HTERT RPE-1 (cell line): Measurements from ENCODE around the gene HACD2.

Experiments used
- in situ Hi-C: fragments of 300-500 bp; cut with MboI; formaldehyde crosslinking; loops from 4 replicates; pipeline ENCODE4 v1.14.3; 2020; ENCODE audit warnings: low sequenced_read_pairs

The HACD2 gene

DNA sequence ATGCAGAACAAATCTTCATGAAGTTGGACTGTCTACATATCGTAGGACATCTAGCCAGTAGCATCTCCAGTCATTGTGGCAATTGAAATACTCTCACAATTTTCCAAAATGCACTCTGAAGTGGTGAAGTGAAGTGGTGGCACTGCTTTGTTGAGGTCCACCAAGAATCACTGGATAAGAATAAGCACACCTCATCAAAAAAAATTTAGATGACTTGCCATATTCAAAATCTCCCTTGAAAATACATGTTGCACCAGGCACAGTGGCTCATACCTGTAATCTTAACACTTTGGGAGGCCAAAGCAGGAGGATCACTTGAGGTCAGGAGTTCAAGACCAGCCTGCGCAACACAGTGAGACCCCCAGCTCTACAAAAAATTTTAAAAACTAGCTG, 12.9 kb downstream of the HACD2 start:
- in situ Hi-C loops: no loop called here

DNA sequence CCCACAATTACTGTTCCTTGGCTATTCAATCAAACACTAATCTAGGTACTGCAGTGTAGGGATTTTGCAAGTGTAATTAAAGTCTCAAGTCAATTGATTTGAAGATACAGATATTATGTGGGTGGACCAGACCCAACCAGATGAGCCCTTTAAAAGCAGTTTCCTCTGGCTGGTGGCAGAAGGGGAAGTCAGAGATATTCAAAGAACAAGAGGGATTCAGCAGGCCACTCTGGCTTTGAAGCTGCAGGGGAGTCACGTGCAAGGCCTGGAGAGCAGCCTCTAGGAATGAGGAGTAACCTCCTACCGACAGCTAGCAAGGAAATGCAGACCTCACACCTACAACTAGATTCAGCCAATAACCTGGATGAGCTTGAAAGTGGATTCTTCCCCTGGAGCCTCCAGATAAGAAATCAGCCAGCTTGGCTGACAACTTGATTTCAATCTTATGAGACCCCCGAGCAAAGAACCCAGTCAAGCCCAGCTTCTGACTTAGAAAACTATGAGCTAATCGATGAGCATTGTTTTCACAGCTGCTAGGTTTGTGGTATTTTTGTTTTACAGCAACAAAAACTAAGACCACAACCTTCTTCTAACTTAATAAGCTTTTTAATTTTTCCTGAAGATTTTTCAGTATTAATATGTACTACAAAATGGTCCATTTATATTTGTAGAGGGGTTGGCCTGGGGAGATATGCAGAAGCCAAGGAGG, 13.4 kb downstream of the HACD2 start:
- in situ Hi-C loops: no loop called here

DNA sequence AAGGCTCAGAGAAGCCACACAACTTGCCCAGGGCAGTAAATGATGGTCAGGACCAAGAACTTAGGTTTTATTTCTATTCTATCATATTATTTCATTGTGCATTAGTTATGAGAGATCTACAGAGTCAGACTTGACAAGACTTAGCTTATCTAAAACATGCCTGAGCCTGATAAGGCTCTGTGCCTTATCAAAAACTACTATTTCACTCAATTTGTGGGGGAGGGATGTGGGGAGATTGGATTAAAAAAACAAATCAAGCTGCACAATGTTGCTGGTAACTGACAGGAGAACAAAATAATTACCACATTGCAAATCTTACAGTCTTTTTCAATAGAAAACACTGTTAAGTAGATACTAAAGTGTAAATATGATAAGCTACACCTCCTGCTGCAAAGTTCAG, 16.0 kb downstream of the HACD2 start:
- in situ Hi-C loops: no loop called here

DNA sequence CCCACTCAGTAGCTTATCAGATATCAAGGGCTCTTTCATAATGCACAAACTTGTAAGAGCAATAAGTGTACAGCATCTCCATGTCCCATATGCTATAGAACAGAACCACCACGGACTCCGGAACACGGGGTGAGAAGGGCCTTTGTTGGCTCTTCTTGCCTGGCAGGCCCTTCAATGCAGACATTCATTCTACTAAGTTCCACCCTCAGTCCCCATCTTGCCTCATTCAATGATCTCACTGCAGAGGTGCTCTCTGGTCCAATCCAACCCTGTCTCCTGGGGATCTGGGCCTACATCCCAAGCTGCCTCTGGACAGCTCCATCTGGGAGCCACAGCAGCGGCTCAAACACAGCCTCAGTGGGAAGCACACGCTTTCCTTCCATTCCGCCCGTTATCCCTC, 16.8 kb downstream of the HACD2 start:
- in situ Hi-C loops: no loop called here

DNA sequence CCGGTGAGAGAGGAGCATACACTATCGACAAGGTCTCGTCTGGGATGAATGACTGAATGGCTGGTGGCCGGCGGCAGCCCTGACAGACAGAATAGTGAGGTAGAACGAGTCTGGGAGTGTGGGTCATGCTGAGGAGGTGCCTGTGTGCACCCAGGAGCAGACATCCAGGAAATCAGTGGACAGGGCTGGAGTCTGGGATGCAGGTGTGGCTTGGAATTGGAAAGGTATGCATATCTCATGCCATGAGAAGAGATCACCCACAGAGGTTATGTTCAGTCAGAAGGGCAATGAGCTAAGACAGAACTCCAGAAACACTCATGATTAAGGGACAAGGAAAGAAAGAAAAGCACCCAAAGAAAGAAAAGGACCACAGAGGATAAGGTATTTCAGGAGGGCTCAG, 20.8 kb downstream of the HACD2 start:
- in situ Hi-C loops: no loop called here

DNA sequence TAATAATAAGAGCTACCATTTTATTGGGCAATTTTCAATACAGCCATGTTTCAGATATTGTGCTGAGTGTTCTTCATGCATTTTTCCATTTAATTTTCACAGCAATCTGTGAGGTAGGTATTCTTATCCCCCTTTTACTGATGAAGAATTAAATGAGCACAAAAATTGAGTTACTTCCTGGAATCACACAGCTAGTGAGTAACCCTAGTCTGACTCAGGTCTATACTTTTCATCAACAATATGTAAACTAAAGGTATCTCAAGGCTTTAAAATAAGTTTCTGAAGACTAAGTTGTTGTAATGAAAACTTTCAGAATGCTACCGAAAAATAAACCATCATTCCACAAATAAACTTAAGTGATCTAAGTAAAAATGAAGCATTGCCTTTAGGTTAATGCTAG, 22.3 kb downstream of the HACD2 start:
- in situ Hi-C loops: no loop called here

DNA sequence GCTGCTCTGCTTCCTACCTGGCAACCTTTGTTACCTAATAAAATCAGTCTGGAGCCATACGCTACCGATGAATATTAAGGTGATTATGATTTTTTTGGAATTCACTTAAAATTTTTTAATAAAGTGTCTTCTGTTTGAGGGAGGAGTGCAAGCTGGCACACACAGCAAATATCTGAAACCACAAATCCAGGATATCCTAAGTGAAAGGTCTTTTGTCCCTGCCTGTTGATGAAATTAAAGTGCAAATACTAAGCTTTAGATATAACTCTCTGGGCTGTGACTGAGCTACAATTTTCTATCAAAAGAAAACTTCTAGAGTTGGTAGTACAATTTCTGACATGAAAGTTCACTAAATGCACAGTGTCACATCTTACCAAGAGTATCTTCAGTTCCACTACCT, 23.7 kb downstream of the HACD2 start:
- in situ Hi-C loops: no loop called here

DNA sequence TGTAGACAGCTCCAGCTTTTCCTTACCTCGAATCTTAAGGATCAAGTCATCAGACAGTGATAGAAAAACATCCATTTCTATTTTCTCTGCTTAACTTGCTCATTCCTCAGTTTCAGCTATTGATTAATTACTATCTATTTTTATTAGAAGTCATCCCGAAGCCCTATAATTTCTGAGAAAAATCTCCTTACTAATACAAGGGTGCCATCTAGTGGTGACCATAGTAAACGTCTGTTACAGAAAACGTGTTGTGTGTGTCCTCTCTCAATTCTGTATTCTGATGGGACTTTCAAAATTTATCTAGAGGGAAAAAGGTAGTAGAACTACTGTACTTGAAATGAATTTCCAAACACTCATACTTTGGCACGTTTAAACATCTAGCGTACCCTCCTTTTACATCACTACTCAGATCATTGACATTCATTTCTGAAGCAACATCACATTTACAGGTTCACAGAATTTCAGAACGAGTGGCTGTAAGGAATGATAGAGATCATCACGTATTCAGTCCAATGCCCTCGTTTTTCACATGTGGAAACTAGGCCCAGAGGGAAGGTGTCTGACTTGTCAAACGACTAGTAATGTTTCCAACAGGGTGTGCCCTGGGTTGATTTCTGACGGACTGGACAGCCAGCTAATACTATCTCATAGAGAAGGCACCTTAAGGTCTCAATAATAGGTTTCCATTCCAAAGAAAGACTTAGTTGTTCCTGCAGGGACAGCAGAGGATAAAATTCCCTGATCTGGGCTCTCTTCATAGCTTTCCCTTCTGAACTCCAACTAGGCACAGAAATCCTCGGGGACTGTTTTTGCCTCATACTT, 25.6 kb downstream of the HACD2 start:
- in situ Hi-C loops: no loop called here

DNA sequence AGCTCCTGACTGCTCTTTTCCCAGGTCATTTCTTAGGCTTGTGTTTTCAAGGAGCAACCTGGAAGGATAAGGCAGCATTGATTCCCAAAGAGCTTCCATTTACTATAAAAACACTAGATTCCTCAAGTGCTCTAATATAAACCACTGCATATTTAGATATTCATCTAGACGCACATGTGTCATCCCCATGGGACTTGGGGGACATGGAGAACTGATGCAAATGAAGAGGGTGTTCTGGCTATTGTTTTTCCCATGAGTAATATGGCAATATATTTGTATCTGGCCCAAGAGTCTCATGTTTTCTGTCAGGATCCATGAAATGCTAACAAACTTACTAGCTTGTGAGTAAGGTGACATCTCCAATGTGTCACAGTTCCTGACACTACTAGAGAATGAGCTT, 31.3 kb downstream of the HACD2 start:
- in situ Hi-C loops: no loop called here

DNA sequence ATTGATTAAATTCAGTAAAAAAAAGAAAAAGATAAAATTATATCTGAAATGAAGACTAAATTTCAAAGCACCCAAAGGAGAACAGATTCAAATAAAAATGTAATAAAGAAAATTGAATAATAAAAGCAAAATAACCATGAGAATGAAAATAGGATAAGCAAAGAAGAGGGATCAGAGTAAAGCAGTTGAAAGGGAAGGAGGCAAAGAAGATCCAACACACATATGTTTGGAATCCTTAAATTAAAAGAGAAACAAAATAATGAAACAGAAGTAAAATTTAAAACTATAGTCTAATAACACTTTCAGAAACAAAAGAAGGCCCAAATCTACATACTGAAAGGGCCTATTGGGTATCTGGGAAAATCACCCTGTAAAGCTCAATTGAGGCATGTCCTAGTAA, 32.1 kb downstream of the HACD2 start:
- in situ Hi-C loops: no loop called here

DNA sequence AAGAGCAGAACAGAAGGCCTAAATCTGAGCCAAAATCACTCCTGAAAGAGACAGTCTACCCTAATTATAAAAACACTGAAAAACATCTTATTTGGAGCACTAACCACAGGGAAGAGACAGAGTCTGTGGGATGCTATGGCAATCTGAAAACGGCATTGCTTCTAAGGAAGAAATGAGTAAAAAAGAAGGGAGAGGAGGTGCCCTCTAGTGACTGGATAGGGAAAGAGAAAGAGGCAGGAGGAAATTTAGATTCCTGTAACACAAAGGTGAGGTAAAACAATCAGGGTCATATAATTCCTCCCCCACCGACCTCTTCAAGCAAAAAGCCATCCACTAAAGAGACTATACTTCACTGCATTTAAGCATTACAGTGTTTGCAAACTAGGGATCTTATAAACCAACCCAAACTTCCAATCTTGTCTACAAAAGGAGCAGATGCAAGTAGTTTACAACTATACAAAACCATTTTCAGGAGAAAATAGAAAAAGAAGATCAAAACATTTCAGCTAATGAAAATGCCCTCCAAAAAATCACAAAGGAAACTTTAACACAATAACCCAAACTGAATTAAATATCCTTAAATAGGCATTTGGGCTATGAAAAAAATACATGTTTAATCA, 32.6 kb downstream of the HACD2 start:
- in situ Hi-C loops: no loop called here

DNA sequence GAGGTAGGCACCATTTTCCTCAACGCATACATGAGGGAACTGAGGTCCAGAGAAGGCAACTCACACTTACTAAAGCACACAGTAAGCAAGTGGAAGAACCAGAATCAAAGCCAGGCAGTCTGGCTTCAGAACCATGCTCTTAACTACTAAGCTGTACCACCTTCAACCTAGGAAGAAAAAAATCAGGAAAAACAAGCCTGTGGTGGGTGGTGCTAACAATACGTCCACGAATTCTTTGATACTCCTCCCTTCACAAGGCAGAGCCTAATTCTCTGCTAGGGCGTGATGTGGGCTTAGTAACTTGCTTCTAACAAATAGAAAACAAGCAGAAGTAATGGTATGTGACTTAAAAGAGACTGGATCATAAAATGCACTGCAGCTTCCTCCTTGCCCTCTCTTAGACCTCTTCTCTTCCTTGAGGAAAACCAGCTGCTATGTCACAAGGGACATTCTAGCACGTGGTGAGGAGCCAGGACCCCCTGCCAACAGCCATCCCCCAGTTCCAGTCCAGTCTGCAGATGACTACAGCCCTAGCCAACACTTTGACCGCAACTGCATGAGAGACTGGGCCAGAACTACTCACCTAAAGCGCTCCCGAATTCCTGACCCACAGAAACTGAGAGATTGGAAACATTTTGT, 36.9 kb downstream of the HACD2 start:
- in situ Hi-C loops: no loop called here

DNA sequence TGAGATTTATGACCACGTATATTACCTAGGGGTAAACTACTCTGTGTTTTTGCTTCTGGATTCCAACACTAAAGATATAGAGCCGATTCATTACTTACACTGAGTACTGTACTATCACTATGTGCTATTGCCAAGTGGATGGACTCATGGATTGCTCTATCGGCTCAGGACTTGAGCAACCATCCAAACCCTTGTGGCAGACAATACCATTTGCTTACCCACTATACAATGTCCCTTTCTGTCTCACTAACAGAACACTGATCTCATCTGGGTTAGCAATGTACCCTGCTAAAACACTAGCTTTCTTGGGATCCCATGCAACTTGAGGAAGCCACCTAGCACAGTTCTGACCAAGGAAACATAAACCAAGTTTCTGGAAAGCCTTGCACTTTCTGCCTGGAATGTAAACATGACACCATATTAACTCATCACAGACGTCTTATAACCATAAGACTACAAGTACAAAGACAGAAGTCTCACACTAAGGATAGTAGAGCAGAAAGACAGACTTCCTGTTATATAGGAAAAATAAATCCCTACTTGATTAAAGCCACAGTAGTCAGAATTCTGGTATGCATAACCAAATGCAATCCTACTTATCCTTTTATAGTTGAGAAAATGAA, 38.6 kb downstream of the HACD2 start:
- in situ Hi-C loops: no loop called here

DNA sequence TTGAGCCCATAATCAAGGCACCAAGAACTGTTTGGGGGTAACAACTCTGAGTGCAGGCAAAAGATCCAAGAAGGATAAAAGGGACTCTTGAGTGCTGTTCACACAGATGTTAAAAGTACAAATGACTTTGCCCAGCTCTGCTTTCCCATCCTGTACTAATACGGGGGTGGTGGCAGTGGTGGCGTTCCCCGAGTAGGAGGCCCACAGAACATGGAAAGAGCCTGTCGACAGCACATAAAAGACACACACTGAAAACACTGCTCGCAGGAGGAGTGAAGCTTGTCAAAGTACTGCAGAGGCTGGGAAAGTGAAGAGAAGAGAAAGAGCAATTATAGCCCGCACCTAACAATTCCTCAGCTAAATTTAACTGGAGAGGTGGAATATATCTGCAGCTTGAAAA, 40.9 kb downstream of the HACD2 start:
- in situ Hi-C loops: no loop called here

DNA sequence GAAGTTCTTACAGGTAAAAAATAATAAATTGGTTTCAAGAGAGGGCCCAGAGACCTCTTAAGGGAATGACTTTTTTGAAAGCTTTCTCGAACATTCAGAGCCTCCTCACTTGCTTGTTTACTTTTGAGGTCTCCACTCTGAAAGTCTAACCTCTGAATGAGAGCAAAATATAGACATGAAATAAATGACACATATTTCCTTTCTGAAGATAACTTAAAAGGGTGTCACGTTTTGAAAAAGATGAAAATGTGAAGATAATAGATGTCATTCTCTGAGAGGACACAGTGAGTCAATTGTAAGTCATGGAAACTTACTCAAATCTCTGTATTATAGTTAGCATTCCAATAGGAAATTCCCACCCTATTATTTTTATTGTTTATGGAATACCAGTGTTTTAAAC, 44.6 kb downstream of the HACD2 start:
- in situ Hi-C loops: no loop called here

DNA sequence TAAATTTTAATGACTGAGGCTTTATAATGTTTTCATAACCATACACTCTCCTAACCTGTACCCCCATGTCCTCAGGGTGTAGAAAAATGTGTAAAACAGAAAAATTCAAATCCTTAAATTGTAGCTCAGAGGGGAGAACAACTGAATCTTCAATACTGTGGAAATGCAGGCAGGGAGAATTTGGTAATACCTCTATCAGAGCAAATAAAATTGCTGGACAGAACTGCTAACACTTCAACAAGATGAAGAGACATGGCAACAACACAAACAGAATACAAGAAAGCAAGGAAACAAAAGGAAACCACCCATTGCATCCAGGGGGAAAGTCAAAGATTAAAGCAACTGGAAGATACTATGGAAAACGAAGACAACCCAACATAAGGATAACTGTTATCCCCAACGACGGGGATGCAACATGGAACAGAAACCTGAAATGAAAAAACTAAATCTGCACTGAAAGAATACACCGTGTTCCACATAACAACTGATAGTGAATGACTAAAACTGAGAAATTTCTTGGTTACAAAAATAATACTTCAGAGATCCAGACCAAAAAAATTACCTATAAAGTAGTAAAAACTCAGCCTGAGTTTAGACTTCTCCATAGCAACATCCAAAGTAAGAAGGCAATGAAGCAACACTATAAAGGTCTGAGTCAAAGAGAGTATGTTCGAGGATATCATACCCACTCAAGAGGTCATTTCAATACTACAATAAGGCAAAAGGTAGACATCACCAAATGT, 48.5 kb downstream of the HACD2 start:
- in situ Hi-C loops: no loop called here

DNA sequence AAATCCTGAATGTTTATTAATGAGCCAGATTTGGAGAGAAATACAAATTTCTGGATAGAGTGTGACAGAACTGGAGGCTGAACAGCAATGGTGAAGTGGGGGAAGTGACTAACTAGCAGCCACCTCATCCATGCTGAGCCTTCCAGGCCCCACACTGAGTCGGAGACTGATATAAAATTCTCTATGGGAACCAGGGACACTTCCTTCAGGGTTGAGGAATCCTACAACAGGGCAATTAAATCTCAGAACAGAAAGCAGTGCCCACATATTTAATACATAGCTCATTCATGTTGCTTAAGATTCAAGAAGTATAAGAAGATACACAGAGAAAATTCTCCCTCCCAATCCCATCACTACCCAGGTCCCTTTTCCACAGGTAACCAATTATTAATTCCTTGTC, 49.3 kb downstream of the HACD2 start:
- in situ Hi-C loops: no loop called here

DNA sequence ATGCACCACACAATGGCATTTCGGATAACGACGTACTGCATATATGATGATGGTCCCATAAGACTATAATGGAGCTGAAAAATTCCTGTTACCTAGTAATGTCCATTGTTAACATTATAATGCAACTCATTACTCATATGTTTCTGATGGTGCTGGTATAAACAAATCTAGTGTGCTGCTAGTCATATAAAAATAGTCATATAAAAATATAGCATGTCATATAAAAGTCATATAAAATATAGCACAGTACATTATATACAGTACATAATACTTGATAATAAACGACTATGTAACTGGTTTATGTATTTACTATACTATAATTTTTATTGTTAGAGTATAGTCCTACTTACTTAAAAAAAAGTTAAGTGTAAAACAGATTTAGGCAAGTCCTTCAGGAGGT, 50.6 kb downstream of the HACD2 start:
- in situ Hi-C loops: no loop called here

DNA sequence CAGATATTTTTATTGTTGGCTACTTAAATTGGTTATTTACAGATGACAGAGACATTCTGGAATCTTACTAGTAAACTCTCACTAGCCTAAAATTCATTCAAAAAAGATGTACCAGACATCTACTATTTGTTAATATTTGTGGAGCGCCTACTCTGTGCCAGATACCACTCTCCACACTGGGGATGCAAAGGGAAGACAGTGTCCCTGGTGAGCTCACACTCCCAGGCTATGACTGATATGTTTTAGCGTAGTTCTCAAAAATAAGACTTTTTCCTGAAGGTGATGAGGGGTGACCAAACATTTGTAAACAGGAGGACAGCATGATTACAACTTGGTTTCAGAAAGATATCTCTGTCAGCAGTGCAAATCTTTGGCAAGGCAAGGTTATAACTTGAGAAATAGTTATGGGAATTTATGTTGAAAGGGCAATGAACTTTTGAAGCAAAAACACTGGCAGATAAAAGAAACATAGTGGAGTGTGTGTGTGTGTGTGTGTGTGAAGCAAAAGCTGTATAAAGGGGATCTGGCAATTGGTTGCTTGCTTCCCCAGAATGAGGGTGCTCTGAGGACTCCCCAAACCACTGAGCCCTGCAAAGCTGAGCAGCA, 51.2 kb downstream of the HACD2 start:
- in situ Hi-C loops: no loop called here

DNA sequence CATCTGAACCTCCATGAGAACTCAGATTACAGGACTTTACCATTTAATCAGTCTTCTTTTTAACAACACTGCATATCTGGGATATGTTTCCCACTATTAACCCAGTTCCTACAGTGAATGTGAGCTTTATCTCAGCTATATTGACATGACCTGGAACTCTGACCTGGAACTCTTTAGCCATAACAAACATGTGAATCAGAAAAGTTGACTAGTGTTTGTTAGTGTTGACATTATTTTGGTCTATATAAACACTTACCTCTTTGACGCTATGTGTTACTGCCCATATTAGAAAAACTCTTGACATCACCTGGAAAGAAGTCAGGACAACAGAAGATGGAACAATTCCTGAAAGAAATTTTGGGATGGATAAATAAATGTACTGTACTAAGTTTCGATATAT, 56.7 kb downstream of the HACD2 start:
- in situ Hi-C loops: no loop called here
